ENCODE measurements around the gene OFD1. TPM values are rescaled to one million over a fixed set of nuclear protein-coding genes. Genes with fewer than 3 reads are reported as not detected.

OFD1 gene
- total RNA-seq, 3 donors from 2014 or later (not counting 1 experiment from before 2014, with no cell fraction given) = 62.8 to 77.6 (median 74.9) TPM

- ATAC-seq (no peak), DNase-seq (no peak)
- Mint-ChIP-seq H3K27ac (no peak overlapping the region), H3K27me3 (ENCODE audit: low read depth in 2 of 2) (no peaks in the 10 kb centered on the region), H3K36me3 (no peaks in the 10 kb centered on the region), H3K9me3 (no peaks in the 10 kb centered on the region), H3K4me3 (no peak overlapping the region), H3K4me1 (no peaks in the 10 kb centered on the region)
- Histone ChIP-seq H3K9me3 (ENCODE audit: control insufficient read depth, insufficient read depth, low read length) (no peaks in the 10 kb centered on the region), H3K27ac (ENCODE audit: low read length) (no peak overlapping the region), H3K4me3 (ENCODE audit: low read length) (no peak overlapping the region), H3K36me3 (ENCODE audit: control insufficient read depth, insufficient read depth, low read length) (no peaks in the 10 kb centered on the region), H3K27me3 (ENCODE audit: control insufficient read depth, insufficient read depth, low read length) (no peaks in the 10 kb centered on the region), H3K4me1 (ENCODE audit: control insufficient read depth, insufficient read depth, low read length) (no peaks in the 10 kb centered on the region)
- intact Hi-C loops (cut with micrococcal nuclease) = no loop called here
- no peak for TF ChIP-seq CTCF (IDR thresholded peaks at IDR 0.05)
- 100% methylated on average over 1 of the region's 2 CpGs for WGBS (ENCODE audit: insufficient coverage)
Measured at GRCh38 chrX:13791145-13791544, 56.6 kb downstream of the OFD1 start.

GRCh38 chrX:13791559-13791958, 57.0 kb downstream of the OFD1 start:
- H3K4me3 Mint-ChIP-seq = no peak overlapping the region
- no peaks in the 10 kb centered on the region for H3K9me3 Mint-ChIP-seq
- no peaks in the 10 kb centered on the region for H3K36me3 ChIP-seq (ENCODE audit: control insufficient read depth, insufficient read depth, low read length)
- no peaks in the 10 kb centered on the region for H3K36me3 Mint-ChIP-seq
- no peaks in the 10 kb centered on the region for H3K9me3 ChIP-seq (ENCODE audit: control insufficient read depth, insufficient read depth, low read length)
- H3K4me1 ChIP-seq (ENCODE audit: control insufficient read depth, insufficient read depth, low read length) = no peaks in the 10 kb centered on the region
- no peaks in the 10 kb centered on the region for H3K27me3 ChIP-seq (ENCODE audit: control insufficient read depth, insufficient read depth, low read length)
- 87% methylated on average over 2 of the region's 2 CpGs for WGBS (ENCODE audit: insufficient coverage)
- no peaks in the 10 kb centered on the region for H3K27me3 Mint-ChIP-seq (ENCODE audit: low read depth in 2 of 2)
- H3K27ac ChIP-seq (ENCODE audit: low read length) = no peak overlapping the region
- ATAC-seq (no peak), DNase-seq (no peak)
- no peaks in the 10 kb centered on the region for H3K4me1 Mint-ChIP-seq
- intact Hi-C loops (cut with micrococcal nuclease) = no loop called here
- no peak overlapping the region for H3K4me3 ChIP-seq (ENCODE audit: low read length)
- TF ChIP-seq CTCF (IDR thresholded peaks at IDR 0.05) = no peak
- no peak overlapping the region for H3K27ac Mint-ChIP-seq

- H3K4me1 Mint-ChIP-seq = peaks cover 0 to 13% of the 10 kb centered on the region in 2 donors
- ATAC-seq (no peak), DNase-seq (no peak)
- Histone ChIP-seq H3K4me3 (ENCODE audit: low read length) (no peak overlapping the region), H3K27ac (ENCODE audit: low read length) (no peak overlapping the region), H3K4me1 (ENCODE audit: control insufficient read depth, insufficient read depth, low read length) (peaks cover 3% of the 10 kb centered on the region), H3K36me3 (ENCODE audit: control insufficient read depth, insufficient read depth, low read length) (no peaks in the 10 kb centered on the region), H3K9me3 (ENCODE audit: control insufficient read depth, insufficient read depth, low read length) (no peaks in the 10 kb centered on the region), H3K27me3 (ENCODE audit: control insufficient read depth, insufficient read depth, low read length) (no peaks in the 10 kb centered on the region)
- H3K36me3 Mint-ChIP-seq = no peaks in the 10 kb centered on the region
- H3K27me3 Mint-ChIP-seq (ENCODE audit: low read depth in 2 of 2) = no peaks in the 10 kb centered on the region
- H3K27ac Mint-ChIP-seq = no peak overlapping the region
- no peak for TF ChIP-seq CTCF (IDR thresholded peaks at IDR 0.05)
- H3K9me3 Mint-ChIP-seq = no peaks in the 10 kb centered on the region
- intact Hi-C loops (cut with micrococcal nuclease) = no loop called here
- H3K4me3 Mint-ChIP-seq = no peak overlapping the region
- WGBS (ENCODE audit: insufficient coverage) = 86% methylated on average over 1 of the region's 2 CpGs
Measured at GRCh38 chrX:13793897-13794296, 59.3 kb downstream of the OFD1 start.

- H3K9me3 Mint-ChIP-seq = no peaks in the 10 kb centered on the region
- no peak overlapping the region for H3K4me3 Mint-ChIP-seq
- WGBS (ENCODE audit: insufficient coverage) = 83% methylated on average over 4 of the region's 10 CpGs
- H3K27ac Mint-ChIP-seq = no peak overlapping the region
- Histone ChIP-seq H3K27ac (ENCODE audit: low read length) (no peak overlapping the region), H3K36me3 (ENCODE audit: control insufficient read depth, insufficient read depth, low read length) (no peaks in the 10 kb centered on the region), H3K4me1 (ENCODE audit: control insufficient read depth, insufficient read depth, low read length) (peaks cover 3% of the 10 kb centered on the region), H3K9me3 (ENCODE audit: control insufficient read depth, insufficient read depth, low read length) (no peaks in the 10 kb centered on the region), H3K27me3 (ENCODE audit: control insufficient read depth, insufficient read depth, low read length) (no peaks in the 10 kb centered on the region), H3K4me3 (ENCODE audit: low read length) (no peak overlapping the region)
- H3K27me3 Mint-ChIP-seq (ENCODE audit: low read depth in 2 of 2) = no peaks in the 10 kb centered on the region
- ATAC-seq = no peak
- DNase-seq = no peak
- peaks cover 0 to 13% of the 10 kb centered on the region in 2 donors for H3K4me1 Mint-ChIP-seq
- intact Hi-C loops (cut with micrococcal nuclease) = no loop called here
- no peak for TF ChIP-seq CTCF (IDR thresholded peaks at IDR 0.05)
- no peaks in the 10 kb centered on the region for H3K36me3 Mint-ChIP-seq
Measured at GRCh38 chrX:13794417-13794816, 59.9 kb downstream of the OFD1 start.

All from natural killer cell (primary cell).